Measurements from ENCODE around the gene SFXN3.
A peak's percentile ranks its signal among the peaks of the same experiment; 100 is the strongest.
"Not testable (repeated sequence)": the region's sequence is repeated elsewhere in the genome, so short reads cannot be mapped to it uniquely, and the experiment has no call there.

SFXN3 gene

DNA sequence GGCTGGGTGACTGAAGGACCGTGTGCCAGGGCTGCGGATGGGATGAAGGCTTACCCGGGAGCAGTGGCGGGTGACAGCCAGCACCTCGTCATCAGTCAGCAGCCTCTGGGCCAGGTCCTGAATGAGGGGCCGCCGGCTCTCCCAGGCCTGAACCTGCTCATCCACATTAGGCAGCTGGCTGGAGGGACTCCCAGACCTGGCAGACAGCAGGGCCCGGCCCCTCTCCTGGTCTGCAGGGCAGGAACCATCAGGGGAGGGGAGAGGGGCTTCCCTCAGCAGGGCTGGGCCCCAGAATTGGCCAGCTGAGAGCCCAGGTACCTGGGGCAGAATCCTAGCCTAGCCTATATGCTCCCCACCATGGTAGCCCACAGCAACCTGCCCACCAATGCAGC, 15.5 kb upstream of the SFXN3 start:
- no peak for DNase-seq (ENCODE audit: low read depth in 3 of 3)

DNA sequence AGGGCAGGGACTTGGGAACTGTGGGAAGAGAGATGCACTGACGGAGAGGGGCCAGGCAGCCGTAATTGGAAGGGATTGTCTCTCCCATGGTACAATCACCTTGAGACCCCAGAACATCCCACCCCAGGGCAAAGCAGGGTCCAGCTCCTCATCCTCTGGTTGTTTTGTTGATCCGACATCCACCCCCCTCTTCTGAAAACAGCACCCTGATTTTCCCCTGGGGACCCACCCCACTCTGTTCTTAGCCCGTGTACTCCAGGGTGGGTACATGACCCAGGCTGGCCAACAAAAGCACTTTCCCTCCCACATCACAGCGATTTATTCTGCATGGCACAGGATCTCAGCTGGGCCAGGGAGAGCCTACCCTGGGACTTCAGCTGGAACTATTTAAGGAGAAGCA, 14.2 kb upstream of the SFXN3 start:
- DNase-seq (ENCODE audit: low read depth in 3 of 3) = no peak

DNA sequence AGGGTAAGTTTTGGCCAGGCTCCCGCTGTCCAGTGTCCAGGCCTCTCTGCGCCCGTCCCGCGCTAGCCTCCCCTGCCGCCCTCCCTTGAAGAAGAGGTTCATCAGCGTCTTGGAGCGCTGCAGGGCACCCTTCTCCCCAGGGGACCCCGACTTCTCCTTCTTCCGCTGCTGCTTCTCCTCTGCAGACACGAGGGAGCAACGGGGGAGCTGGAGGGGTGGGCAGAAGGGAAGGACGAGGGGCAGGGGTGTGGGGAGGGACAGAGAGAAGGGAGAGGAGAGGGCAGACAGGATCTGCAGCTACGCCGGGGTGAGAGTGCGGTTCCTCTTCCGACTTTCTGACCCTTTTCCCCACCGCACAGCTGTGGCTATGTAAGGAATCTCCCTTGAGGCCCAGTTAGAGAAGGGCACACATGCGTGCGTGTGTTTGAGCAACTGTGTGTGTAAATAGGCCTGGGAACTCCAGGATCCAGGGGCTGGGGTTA, 12.9 kb upstream of the SFXN3 start:
- DNase-seq (ENCODE audit: low read depth in 3 of 3) = no peak

DNA sequence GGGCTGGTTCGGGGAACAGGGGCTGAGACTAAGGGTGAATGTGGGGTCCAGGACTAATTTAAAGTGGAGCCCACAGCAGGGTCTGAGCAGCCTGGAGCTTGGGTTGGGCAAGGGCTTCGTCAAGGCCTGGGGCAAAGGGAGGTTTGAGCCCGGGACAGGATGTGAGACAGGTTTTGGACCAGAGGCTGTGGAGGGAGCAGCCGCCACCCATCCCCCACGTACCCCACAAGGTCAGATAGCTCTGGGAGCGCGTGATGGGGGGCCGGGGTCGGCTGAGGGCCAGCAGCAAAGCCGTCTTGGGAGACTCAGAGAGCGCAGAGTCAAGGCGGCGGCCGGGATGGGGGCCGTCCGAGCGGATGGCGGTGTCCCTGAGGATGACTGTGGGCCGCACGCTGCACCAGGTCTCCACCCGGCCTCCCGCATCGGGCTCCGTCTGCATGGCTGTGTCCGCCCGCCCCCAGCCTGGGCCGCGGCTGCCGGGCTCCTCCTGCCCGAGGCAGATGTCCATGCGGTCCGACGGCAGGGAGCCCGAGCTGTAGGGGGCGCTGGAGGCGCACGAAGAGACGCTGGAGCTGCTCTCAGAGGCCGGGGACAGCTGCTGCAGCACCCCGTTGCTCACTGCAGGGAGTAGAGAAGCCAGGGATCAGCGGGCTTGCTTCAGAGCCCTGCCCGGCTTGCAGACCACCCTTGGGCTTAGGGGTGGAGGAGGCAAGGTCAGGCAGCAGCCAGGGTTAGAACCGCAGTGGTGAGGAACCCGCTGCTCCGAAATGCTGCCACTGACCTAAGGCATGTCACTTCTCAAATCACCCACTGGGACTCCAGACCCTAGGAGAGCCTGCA, 12.2 kb upstream of the SFXN3 start:
- peak; percentile 48 to 56 (median 53) for DNase-seq (ENCODE audit: low read depth in 3 of 3)

DNA sequence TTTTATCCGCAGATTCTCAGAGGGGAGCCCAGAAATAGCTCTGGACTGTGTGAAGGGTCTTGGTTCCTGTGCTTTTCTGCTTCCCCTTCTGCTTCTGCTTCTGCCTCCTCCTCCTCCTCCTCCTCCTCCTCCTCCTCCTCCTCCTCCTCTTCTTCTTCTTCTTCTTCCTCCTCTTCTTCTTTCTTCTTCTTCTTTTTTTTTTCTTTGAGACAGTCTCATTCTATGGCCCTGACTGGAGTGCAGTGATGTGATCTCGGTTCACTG, 11.7 kb upstream of the SFXN3 start:
- DNase-seq (ENCODE audit: low read depth in 3 of 3) = no peak

DNA sequence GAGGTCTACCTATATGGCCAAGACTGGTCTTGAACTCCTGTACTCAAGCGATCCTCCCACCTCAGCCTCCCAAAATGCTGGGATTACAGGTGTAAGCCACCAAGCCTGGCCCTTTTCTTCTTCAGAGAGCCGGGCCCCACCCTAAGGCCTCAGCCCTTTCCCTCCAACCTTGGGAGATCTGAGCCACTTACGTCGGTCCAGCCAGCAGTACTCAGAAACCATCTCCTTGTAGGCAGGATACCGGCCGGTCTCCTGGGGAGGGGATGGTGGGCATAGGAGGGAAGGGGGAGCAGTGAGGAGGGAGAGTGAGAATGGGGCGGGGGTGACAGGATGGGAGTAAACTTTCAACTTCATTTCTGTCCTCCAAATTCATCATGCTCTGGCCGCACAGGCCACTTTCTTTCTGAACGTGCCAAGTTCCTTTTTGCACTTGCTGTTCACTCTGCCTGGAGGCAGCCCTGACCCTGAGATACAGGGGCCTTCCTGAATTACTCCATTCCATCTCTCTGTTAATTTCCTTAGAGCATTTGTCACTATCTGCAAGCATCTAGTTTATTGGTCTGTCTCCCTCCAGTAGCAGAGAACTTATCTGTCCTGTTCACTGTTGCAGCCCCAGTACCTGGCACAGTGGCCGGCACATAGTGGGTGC, 10.5 kb upstream of the SFXN3 start:
- DNase-seq (ENCODE audit: low read depth in 3 of 3) = no peak

DNA sequence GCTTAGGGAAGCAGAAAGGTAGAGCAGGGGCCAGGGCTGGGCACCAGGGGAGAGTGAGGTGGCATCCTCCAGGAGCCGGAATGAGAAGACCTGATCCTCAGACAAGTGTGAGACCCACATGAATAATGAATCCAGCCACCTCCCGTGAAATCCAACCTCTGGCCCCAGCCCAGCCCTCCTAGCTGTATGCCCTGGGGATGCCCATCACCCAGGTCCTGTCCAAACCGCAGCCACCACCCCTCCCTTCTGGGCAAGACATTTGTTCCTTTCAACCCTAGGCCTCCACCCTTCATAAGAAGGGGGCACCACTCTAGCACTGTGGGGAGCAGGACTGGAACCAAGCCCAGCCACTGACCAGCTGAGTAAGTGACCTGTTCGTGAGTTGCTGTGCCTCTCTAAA, 9.8 kb upstream of the SFXN3 start:
- no peak for DNase-seq (ENCODE audit: low read depth in 3 of 3)

DNA sequence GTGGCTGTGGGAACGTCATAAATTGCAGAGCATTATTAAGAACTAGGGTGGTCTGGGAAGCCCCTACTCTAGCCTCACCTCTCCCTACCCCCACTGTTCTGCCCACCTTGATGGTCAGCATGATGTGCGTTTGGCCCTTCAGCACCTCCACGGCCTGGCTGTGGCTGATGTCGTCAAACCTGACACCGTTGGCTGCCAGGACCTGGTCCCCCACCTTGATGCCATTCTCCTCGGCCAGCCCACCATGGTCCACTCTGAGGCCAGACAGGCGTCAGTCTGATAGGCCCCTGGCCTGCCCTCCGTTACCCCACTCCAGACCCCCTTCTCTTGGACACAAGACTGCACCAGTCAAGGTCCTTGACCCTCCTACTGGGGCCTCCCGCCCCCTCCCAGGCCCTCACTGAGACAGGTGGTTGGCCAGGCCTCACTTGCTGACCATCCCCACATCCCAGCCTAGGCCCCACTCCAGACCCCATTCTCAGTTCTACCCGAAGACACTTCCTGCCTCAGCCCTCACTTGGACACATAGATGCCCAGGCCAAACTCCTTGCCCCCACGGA, 9.3 kb upstream of the SFXN3 start:
- DNase-seq (ENCODE audit: low read depth in 3 of 3) = no peak

DNA sequence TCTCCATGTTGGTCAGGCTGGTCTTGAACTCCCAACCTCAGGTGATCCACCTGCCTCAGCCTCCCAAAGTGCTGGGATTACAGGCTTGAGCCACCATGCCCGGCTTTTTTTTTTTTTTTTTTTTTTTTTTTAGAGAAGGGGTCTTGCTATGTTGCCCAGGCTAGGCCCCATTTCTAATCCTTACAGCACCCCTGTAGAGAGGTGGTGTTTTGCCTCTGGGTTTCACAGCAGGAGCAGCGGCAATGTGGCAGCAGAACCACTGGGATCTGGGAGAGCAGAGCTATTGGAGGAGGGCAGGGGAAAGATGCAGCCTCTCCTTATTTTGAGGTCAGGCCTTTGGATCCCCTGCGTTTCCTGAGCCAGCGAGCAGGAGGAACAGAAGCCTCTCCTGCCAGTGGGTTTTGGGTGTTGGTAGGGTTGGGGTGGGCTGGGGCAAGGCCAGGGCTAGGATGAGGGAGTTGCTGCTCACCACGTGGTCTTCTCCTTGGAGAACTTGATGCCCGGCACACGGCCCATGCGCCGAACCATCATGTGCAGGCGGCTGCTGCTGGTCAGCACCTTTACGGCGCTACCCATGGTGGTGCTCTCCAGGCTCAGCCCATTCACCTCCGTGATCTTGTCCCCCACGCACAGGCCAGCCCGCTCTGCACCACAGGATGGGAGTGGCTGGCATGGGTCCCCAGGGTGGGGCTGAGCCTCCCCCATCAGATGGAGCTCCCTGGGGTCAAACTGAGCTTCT, 7.9 kb upstream of the SFXN3 start:
- no peak for DNase-seq (ENCODE audit: low read depth in 3 of 3)

DNA sequence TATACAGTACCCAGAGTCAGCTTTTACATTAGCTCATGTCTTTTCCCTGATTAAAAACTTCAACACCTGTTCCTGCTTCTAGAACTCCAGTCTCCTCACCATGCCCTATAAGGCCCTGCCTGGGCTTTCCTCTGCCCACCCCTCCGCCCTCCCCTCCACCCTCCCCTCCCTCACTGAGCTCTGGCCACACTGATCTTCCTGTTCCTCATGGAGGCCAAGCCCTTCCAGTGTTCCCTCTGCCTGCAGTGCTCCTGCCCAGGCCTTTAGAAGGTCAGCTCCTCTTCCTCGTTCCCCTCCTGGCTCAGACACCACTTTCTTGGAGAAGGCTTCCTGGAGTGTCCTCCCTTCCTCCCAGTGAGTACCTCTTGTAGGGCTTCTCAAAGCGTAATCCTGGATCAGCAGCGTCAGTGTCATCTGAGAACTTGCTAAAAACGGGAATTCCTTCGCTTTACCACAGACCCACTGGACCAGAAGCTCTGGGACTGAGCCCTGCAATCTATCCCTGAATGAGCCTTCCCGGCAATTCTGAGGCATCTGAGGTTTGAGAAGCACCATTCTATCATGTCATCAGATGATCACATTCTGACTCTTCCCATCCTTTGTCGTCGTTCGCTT, 3.8 kb upstream of the SFXN3 start:
- DNase-seq (ENCODE audit: low read depth in 3 of 3) = no peak

DNA sequence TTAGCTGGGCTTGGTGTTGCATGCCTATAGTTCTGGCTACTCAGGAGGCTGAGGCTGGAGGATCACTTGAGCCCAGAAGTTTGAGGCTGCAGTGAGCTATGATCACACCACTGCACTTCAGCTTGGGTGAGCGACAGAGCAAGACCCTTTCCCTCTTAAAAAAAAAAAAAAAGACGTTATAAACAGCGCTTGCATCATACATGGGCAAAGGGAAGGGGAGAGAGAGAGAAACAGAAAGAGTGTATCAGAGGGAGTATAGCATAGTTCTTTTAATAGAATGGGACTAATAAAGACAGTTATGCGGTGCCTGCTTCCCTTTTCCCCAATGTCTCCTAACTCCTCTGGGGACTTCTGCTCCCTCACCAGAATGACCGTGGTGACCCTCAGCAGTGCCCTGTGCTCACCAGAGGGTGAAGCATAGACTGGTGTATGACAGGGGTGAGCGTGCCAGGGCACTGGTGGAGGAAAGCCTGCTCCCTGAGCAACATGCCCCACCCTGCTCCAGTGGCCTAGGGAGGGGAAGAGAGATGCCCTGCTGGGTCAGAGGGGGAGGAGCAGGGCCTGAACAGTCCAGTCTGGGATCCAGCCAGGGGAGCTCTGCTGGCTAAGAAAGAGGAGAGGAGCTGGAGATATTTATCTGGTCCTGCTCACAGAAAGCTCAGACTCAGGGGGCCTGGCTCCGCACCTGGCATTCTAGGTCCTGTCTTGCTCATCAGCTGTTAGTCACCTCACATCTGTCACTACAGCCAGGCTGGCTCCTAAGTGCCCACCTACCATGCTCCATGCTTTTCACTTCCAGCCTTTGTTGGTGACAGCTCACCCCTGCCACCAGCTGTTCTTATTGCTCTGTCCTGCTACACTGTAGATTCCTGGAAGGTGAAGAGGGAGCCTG, 2.3 kb upstream of the SFXN3 start:
- no peak for DNase-seq (ENCODE audit: low read depth in 3 of 3)

DNA sequence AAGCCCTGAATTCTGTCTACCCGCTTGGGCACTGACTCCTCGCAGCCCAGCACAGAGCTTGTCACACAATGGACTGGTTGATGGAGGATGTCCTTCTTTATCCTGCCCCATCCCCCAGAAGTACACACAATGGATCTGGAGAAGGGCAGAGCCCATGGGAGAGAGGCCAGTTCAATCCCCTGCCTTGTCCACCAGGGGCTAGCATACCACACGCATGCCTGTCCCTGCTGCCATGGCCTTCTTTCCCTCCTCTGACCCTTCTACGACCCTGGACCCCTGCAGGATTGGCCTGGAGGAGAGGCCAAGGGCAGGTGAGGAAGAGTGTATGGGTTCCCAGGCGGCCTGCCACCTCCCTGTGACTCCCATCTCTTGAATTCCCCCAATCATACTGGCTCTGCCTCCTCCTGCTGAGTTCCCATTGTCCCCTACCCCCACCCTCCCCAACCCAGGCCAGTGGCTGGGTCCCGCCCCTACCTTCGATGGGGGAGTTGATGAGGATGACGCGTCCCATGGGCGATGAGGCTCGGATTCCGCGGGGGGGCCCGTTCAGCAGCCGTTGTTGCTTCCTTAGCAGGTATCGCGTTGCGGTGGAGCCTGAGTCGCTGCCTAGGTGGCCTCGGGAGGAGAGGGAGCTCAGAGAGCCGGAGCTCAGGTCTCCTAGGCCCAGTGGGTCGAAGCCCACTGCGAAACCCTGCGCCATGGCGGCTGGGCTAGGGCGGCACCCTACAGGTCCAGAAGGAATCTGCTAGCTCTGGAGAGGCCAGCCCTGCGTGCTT, 1.3 kb upstream of the SFXN3 start:
- DNase-seq (ENCODE audit: low read depth in 3 of 3) = no peak

DNA sequence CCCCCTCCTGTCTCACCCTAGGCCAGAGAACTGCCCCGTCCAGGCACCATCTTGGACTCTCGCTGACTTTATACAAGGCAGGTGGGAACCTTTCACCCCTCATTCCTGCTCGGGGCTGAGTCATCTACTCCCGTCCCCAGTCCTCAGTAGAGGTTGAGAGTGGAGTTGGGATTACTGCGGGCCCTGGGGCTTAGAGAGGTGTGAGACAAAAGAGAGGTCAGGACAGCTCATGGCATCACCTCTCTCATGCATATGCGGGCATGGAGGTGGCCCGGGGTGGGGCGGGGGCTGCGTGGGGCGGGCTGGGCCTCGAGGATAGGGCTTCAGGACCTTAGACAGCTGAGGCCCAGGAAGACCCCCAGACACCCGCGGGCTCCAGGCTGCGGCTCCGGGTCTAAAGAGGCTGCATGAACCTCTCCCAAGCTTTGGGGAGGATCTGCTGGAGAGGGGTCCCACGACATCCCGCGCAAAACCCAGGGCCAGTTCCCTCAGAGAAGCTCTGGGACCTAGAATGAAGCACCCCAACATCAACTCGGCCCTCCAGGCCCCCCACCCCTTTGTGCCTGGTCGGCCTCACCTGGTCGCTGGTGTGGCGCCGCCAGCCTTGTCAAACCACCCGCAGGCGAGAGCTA, 422 bp upstream of the SFXN3 start:
- DNase-seq (ENCODE audit: low read depth in 3 of 3) = no peak

DNA sequence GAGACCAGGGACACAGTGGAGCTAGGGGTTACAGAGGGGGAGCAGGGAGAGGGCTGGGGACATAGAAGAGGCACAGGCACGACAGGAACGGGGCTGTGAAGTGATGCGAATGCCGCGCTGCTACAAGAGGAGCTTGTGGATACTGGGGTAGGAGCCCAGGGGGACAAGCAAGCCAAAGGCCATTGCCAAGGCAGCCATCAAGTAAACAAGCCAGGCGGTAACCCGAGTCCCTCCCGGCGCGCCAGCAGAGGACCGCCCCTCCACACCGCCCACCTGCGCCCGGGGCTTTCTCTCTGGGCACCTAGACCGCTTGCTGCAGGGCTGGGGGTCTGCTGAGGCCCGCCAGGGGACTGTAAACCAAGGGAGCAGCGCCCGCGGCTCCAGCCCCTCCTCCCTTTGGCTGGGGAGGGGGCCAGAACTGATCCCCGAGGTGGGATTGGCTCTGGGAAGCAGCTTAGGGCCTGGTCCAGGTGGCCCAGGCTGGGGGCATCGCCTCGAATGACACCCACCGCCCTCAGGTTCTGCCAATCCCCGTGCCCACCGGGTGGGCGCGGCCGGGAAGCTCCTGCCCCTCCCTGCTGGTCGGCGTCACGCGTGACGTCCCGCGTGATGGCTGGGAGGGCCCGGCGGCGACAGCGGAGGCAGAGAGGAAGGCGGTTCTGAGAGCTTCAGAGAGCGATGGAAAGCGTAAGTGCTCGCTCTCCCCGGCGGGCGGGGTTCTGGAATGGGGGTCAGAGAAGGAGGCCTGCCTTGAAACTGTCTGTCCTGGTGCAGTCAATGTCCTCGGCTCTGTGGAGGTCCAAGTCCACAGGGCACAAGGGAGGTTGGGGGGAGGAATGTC, 982 bp downstream of the SFXN3 start:
- DNase-seq (ENCODE audit: low read depth in 3 of 3) = peak; percentile 34 to 64 (median 61)

DNA sequence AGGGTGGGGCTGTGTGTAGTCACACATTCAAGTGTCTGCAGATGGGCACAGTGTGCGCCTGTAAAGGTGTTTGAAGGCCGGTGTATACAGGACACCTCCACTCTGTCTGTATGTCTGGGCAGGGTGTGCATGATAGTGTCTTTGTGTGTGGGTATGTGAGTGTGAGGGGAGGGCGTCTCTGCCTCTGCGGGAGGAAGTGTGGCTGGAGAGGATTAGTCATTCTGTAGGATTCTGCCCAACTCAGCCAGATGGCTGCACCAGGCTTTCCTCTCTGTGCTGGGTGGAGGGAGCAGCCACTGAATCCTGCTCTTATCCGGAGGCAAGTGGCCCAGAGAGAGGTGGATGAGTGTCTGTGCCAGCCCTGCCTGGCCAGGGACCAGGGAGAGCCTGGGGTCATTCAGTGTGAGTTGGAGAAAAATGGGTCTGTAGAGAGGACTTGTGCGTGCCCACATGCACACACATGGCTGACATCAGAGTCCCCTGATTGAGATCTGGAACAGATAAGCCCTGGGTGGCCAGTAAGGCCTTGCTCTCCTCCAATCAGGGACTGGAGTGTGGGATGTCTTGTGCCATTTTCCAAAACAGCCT, 1.7 kb downstream of the SFXN3 start:
- DNase-seq (ENCODE audit: low read depth in 3 of 3) = peak; percentile 39 to 57 (median 48)

DNA sequence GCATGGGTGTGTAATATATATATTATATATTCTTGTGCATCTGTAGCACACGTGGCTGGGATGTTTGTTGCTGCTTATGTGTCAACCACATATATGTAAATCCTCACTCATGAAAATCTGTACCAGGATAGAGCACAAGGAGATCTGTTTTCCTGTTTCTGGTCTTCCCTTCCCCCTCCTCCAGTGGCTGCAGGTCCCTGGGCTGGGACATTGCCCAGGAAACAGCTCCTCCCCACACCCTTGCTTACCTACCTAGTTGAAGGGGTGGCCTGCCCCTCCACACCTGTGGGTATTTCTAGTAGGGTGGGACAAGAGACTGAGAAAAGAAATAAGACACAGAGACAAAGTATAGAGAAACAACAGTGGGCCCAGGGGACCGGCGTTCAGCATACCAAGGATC, 2.2 kb downstream of the SFXN3 start:
- DNase-seq (ENCODE audit: low read depth in 3 of 3) = no peak

DNA sequence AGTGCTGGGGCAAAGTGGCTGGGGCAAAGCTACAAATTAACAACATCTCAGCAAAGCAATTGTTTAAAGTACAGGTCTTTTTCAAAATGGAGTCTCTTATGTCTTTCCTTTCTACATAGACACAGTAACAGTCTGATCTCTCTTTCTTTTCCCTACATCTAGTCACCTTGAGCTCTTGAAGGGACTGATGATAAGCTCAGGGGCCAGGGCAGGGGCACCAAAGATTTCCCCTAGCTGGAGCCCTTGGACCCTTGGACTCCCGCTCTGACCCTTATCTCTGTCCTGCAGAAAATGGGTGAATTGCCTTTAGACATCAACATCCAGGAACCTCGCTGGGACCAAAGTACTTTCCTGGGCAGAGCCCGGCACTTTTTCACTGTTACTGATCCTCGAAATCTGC, 3.4 kb downstream of the SFXN3 start:
- DNase-seq (ENCODE audit: low read depth in 3 of 3) = not testable (repeated sequence)

DNA sequence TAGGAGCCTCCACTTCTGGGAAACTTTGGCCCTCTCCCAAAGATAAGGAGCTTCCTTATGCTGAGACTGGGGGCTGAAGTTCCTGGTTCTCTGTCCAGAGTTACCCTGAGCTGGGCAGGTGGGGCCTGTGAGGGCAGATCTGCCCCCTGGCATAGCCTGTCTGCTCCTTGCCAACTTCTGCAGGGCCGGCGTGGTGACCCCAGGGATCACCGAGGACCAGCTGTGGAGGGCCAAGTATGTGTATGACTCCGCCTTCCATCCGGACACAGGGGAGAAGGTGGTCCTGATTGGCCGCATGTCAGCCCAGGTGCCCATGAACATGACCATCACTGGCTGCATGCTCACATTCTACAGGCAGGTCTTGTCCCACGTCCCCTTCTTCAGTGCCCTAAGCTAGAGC, 4.3 kb downstream of the SFXN3 start:
- no peak for DNase-seq (ENCODE audit: low read depth in 3 of 3)

All from stimulated activated CD4-positive, alpha-beta T cell treated with anti-CD3 and anti-CD28 coated beads, TNF-alpha, amount 100 ng/mL, for 4 hours (primary cell).